ENCODE measurements around the gene EIF3J. TPM values are rescaled to one million over a fixed set of nuclear protein-coding genes. Genes with fewer than 3 reads are reported as not detected.

Gene EIF3J
- 35.0 TPM for total RNA-seq

GRCh38 chr15:44536962-44537734, at the start of gene EIF3J:
TSS of gene EIF3J (plus strand) at chr15:44537147. CDS start at chr15:44537195, 48 bp downstream.
- H3K4me3 ChIP-seq (ENCODE audit: low read length in 3 of 3): peak within 1 kb of the TSS; percentile 93 to 95 (median 93)
- peaks cover 0 to 11% (median 4%) of the 10 kb centered on the region in 3 donors for H3K36me3 ChIP-seq (ENCODE audit: control insufficient read depth in 3 of 3, insufficient read depth in 3 of 3, low read length in 3 of 3)
- H3K27ac ChIP-seq (ENCODE audit: low read depth, low read length): peak within 1 kb of the TSS; percentile 99
- H3K27me3 ChIP-seq (ENCODE audit: control insufficient read depth in 3 of 3, insufficient read depth in 3 of 3, low read length in 3 of 3): no peaks in the 10 kb centered on the region
- peak within 1 kb of the TSS; percentile 91 to 97 (median 96) for H3K9ac ChIP-seq (ENCODE audit: low read depth in 1 of 3, low read length in 3 of 3)
- peaks cover 14 to 41% (median 23%) of the 10 kb centered on the region in 3 donors for H3K4me1 ChIP-seq (ENCODE audit: control insufficient read depth in 3 of 3, insufficient read depth in 3 of 3, low read length in 3 of 3)
- no peaks in the 10 kb centered on the region for H3K9me3 ChIP-seq (ENCODE audit: control insufficient read depth in 3 of 3, low read length in 3 of 3)

GRCh38 chr15:44489464-44489863, 47.5 kb upstream of the EIF3J start:
- H3K4me1 ChIP-seq (ENCODE audit: control insufficient read depth in 3 of 3, insufficient read depth in 3 of 3, low read length in 3 of 3): peaks cover 2 to 6% (median 5%) of the 10 kb centered on the region in 3 donors
- no peaks in the 10 kb centered on the region for H3K27me3 ChIP-seq (ENCODE audit: control insufficient read depth in 3 of 3, insufficient read depth in 3 of 3, low read length in 3 of 3)
- no peak overlapping the region for H3K4me3 ChIP-seq (ENCODE audit: low read length in 3 of 3)
- H3K9me3 ChIP-seq (ENCODE audit: control insufficient read depth in 3 of 3, low read length in 3 of 3): no peaks in the 10 kb centered on the region
- H3K36me3 ChIP-seq (ENCODE audit: control insufficient read depth in 3 of 3, insufficient read depth in 3 of 3, low read length in 3 of 3): peaks cover 4 to 22% (median 13%) of the 10 kb centered on the region in 3 donors
- no peak overlapping the region for H3K27ac ChIP-seq (ENCODE audit: low read depth, low read length)
- no peak overlapping the region for H3K9ac ChIP-seq (ENCODE audit: low read depth in 1 of 3, low read length in 3 of 3)

- Histone ChIP-seq H3K27ac (ENCODE audit: low read depth, low read length) (no peak overlapping the region), H3K9me3 (ENCODE audit: control insufficient read depth in 3 of 3, low read length in 3 of 3) (no peaks in the 10 kb centered on the region), H3K36me3 (ENCODE audit: control insufficient read depth in 3 of 3, insufficient read depth in 3 of 3, low read length in 3 of 3) (peaks cover 4 to 22% (median 13%) of the 10 kb centered on the region in 3 donors), H3K27me3 (ENCODE audit: control insufficient read depth in 3 of 3, insufficient read depth in 3 of 3, low read length in 3 of 3) (no peaks in the 10 kb centered on the region), H3K4me1 (ENCODE audit: control insufficient read depth in 3 of 3, insufficient read depth in 3 of 3, low read length in 3 of 3) (peaks cover 0 to under 1% (median under 1%) of the 10 kb centered on the region in 3 donors), H3K9ac (ENCODE audit: low read depth in 1 of 3, low read length in 3 of 3) (no peak overlapping the region), H3K4me3 (ENCODE audit: low read length in 3 of 3) (no peak overlapping the region)
These were observed 46.3 kb upstream of the EIF3J start for GRCh38 chr15:44490622-44491021.

GRCh38 chr15:44492040-44492439, 44.9 kb upstream of the EIF3J start:
- no peaks in the 10 kb centered on the region for H3K9me3 ChIP-seq (ENCODE audit: control insufficient read depth in 3 of 3, low read length in 3 of 3)
- no peaks in the 10 kb centered on the region for H3K4me1 ChIP-seq (ENCODE audit: control insufficient read depth in 3 of 3, insufficient read depth in 3 of 3, low read length in 3 of 3)
- no peaks in the 10 kb centered on the region for H3K27me3 ChIP-seq (ENCODE audit: control insufficient read depth in 3 of 3, insufficient read depth in 3 of 3, low read length in 3 of 3)
- no peak overlapping the region for H3K9ac ChIP-seq (ENCODE audit: low read depth in 1 of 3, low read length in 3 of 3)
- no peak overlapping the region for H3K27ac ChIP-seq (ENCODE audit: low read depth, low read length)
- no peak overlapping the region for H3K4me3 ChIP-seq (ENCODE audit: low read length in 3 of 3)
- peaks cover 4 to 26% (median 13%) of the 10 kb centered on the region in 3 donors for H3K36me3 ChIP-seq (ENCODE audit: control insufficient read depth in 3 of 3, insufficient read depth in 3 of 3, low read length in 3 of 3)

GRCh38 chr15:44492672-44493071, 44.3 kb upstream of the EIF3J start:
- H3K9ac ChIP-seq (ENCODE audit: low read depth in 1 of 3, low read length in 3 of 3): no peak overlapping the region
- H3K27me3 ChIP-seq (ENCODE audit: control insufficient read depth in 3 of 3, insufficient read depth in 3 of 3, low read length in 3 of 3): no peaks in the 10 kb centered on the region
- no peaks in the 10 kb centered on the region for H3K9me3 ChIP-seq (ENCODE audit: control insufficient read depth in 3 of 3, low read length in 3 of 3)
- H3K4me3 ChIP-seq (ENCODE audit: low read length in 3 of 3): no peak overlapping the region
- no peaks in the 10 kb centered on the region for H3K4me1 ChIP-seq (ENCODE audit: control insufficient read depth in 3 of 3, insufficient read depth in 3 of 3, low read length in 3 of 3)
- H3K27ac ChIP-seq (ENCODE audit: low read depth, low read length): no peak overlapping the region
- H3K36me3 ChIP-seq (ENCODE audit: control insufficient read depth in 3 of 3, insufficient read depth in 3 of 3, low read length in 3 of 3): peaks cover 0 to 24% (median 6%) of the 10 kb centered on the region in 3 donors

- Histone ChIP-seq H3K9ac (ENCODE audit: low read depth in 1 of 3, low read length in 3 of 3) (no peak overlapping the region), H3K4me3 (ENCODE audit: low read length in 3 of 3) (no peak overlapping the region), H3K4me1 (ENCODE audit: control insufficient read depth in 3 of 3, insufficient read depth in 3 of 3, low read length in 3 of 3) (no peaks in the 10 kb centered on the region), H3K27me3 (ENCODE audit: control insufficient read depth in 3 of 3, insufficient read depth in 3 of 3, low read length in 3 of 3) (no peaks in the 10 kb centered on the region), H3K27ac (ENCODE audit: low read depth, low read length) (no peak overlapping the region), H3K9me3 (ENCODE audit: control insufficient read depth in 3 of 3, low read length in 3 of 3) (no peaks in the 10 kb centered on the region), H3K36me3 (ENCODE audit: control insufficient read depth in 3 of 3, insufficient read depth in 3 of 3, low read length in 3 of 3) (peaks cover 6 to 35% (median 13%) of the 10 kb centered on the region in 3 donors)
These were observed 41.4 kb upstream of the EIF3J start for GRCh38 chr15:44495562-44495961.

GRCh38 chr15:44500555-44500954, 36.4 kb upstream of the EIF3J start:
- Histone ChIP-seq H3K36me3 (ENCODE audit: control insufficient read depth in 3 of 3, insufficient read depth in 3 of 3, low read length in 3 of 3) (peaks cover 6 to 30% (median 18%) of the 10 kb centered on the region in 3 donors), H3K27me3 (ENCODE audit: control insufficient read depth in 3 of 3, insufficient read depth in 3 of 3, low read length in 3 of 3) (no peaks in the 10 kb centered on the region), H3K27ac (ENCODE audit: low read depth, low read length) (no peak overlapping the region), H3K9me3 (ENCODE audit: control insufficient read depth in 3 of 3, low read length in 3 of 3) (no peaks in the 10 kb centered on the region), H3K9ac (ENCODE audit: low read depth in 1 of 3, low read length in 3 of 3) (no peak overlapping the region), H3K4me1 (ENCODE audit: control insufficient read depth in 3 of 3, insufficient read depth in 3 of 3, low read length in 3 of 3) (no peaks in the 10 kb centered on the region), H3K4me3 (ENCODE audit: low read length in 3 of 3) (no peak overlapping the region)

GRCh38 chr15:44501768-44502366, 35.1 kb upstream of the EIF3J start:
- Histone ChIP-seq H3K36me3 (ENCODE audit: control insufficient read depth in 3 of 3, insufficient read depth in 3 of 3, low read length in 3 of 3) (peaks cover 6 to 26% (median 18%) of the 10 kb centered on the region in 3 donors), H3K27me3 (ENCODE audit: control insufficient read depth in 3 of 3, insufficient read depth in 3 of 3, low read length in 3 of 3) (no peaks in the 10 kb centered on the region), H3K4me1 (ENCODE audit: control insufficient read depth in 3 of 3, insufficient read depth in 3 of 3, low read length in 3 of 3) (no peaks in the 10 kb centered on the region), H3K9me3 (ENCODE audit: control insufficient read depth in 3 of 3, low read length in 3 of 3) (no peaks in the 10 kb centered on the region), H3K27ac (ENCODE audit: low read depth, low read length) (no peak overlapping the region), H3K9ac (ENCODE audit: low read depth in 1 of 3, low read length in 3 of 3) (no peak overlapping the region), H3K4me3 (ENCODE audit: low read length in 3 of 3) (no peak overlapping the region)

- Histone ChIP-seq H3K4me1 (ENCODE audit: control insufficient read depth in 3 of 3, insufficient read depth in 3 of 3, low read length in 3 of 3) (no peaks in the 10 kb centered on the region), H3K9me3 (ENCODE audit: control insufficient read depth in 3 of 3, low read length in 3 of 3) (no peaks in the 10 kb centered on the region), H3K9ac (ENCODE audit: low read depth in 1 of 3, low read length in 3 of 3) (no peak overlapping the region), H3K4me3 (ENCODE audit: low read length in 3 of 3) (no peak overlapping the region), H3K27me3 (ENCODE audit: control insufficient read depth in 3 of 3, insufficient read depth in 3 of 3, low read length in 3 of 3) (no peaks in the 10 kb centered on the region), H3K36me3 (ENCODE audit: control insufficient read depth in 3 of 3, insufficient read depth in 3 of 3, low read length in 3 of 3) (peaks cover 0 to 19% (median 3%) of the 10 kb centered on the region in 3 donors), H3K27ac (ENCODE audit: low read depth, low read length) (no peak overlapping the region)
These were observed 20.5 kb upstream of the EIF3J start for GRCh38 chr15:44516436-44516835.

- H3K27me3 ChIP-seq (ENCODE audit: control insufficient read depth in 3 of 3, insufficient read depth in 3 of 3, low read length in 3 of 3): no peaks in the 10 kb centered on the region
- H3K4me1 ChIP-seq (ENCODE audit: control insufficient read depth in 3 of 3, insufficient read depth in 3 of 3, low read length in 3 of 3): no peaks in the 10 kb centered on the region
- H3K9me3 ChIP-seq (ENCODE audit: control insufficient read depth in 3 of 3, low read length in 3 of 3): no peaks in the 10 kb centered on the region
- no peak overlapping the region for H3K27ac ChIP-seq (ENCODE audit: low read depth, low read length)
- H3K36me3 ChIP-seq (ENCODE audit: control insufficient read depth in 3 of 3, insufficient read depth in 3 of 3, low read length in 3 of 3): peaks cover 7 to 31% (median 7%) of the 10 kb centered on the region in 3 donors
- H3K9ac ChIP-seq (ENCODE audit: low read depth in 1 of 3, low read length in 3 of 3): no peak overlapping the region
- no peak overlapping the region for H3K4me3 ChIP-seq (ENCODE audit: low read length in 3 of 3)
These were observed 17.4 kb upstream of the EIF3J start for GRCh38 chr15:44519537-44519936.
